NCI-H1930 (cell line): ENCODE results near the gene AFAP1L2.

Experiments
- DNase-seq, 2 experiments: peaks; one replicate each; lab custom pipeline; 2025; lab: John Stamatoyannopoulos, UW

AFAP1L2 gene

DNA sequence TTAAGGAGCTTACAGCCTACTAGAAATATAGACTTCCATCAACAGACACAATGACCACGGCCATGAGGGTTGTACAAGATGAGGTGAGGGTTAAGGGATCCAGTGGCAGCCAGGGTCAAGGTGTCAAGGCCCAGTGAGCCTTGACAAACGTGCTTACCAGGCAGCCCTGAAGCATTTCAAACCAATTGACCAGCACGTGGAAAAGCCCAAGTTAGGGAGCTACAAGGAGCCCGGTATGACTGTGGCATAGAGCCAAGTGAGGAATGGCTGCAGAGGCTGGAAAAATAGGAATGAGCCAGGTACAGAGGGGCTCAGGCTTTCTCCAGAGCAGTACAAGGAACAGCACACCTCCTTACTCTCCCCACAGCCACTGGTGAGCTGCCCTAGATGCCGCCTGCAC is 12.7 kb downstream of the AFAP1L2 start:
- DNase-seq, result no peak

DNA sequence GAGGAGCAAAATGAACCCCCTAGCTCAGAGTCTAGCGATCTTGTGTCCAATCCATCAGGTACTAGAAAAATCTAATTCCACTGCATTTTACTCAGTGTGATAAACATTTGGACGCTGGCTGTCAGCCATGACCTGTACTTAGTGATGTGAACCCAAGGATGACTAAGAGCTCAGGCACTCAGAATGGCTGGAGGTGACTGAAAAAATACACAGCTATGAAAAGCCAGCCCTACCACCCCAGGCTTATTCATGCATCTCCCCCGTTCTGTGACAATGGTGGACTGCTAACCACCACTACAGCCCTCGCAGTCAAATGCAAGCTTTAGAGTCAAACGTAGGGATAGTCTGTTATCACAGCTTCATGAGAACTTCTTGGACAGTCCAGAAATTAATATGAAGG is 14.9 kb downstream of the AFAP1L2 start:
- DNase-seq, result no peak

DNA sequence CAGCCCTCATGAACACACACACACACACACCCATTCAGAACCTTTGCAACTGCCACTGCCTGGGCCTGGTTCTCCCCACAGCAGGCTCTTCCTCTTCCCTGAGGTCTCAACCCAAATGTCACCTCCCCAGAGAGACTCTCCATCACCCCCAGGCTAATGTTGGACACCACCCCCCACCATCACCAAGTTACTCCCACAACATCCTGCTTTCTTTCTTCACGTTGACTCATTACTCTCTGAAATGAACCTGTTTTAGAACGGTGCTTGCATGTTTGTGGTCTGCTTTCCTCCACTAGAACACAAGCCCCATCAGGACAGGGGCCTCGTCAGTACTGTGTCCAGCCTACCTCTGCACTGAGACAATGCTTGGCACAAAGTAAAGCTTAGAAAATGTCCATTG is 16.0 kb downstream of the AFAP1L2 start:
- no peak for DNase-seq

DNA sequence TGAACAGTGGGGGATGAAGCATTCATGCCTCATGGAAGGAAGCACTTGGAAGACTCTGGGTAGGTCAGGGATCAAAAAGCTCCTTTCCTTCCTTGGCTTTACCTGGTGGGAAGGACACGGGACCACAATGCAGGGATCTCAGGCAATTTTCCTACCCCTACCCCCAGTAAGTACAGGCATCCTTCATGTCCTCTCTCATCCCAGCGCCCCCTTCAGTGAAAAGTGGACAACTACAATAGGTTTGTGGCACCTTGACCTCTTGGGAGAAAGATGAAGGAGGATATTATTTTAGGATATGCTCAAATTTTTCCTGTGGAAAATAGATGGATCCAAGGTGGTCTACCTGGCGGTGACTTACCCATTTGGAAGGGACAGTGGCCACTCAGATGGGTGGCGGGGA is 16.5 kb downstream of the AFAP1L2 start:
- no peak for DNase-seq

DNA sequence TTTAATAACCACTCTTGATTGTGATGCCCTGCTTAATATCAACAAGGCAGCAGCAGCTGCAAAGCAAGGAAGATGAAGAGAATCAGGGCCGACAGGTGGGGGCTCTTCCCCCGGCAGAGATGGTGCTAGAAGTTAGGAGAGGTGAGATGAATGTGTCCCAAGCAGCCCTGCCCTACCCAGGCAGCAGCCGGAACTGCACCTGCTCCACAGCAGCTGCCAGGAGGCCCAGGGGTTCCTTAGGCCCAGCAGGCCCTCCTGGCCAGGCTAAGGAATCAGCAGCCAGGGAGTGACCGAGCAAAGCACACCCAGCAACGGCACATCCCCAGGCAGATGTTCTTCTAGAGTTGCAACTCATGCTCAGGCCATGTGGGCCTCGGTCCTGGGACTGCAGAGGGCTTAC is 17.9 kb downstream of the AFAP1L2 start:
- no peak for DNase-seq

DNA sequence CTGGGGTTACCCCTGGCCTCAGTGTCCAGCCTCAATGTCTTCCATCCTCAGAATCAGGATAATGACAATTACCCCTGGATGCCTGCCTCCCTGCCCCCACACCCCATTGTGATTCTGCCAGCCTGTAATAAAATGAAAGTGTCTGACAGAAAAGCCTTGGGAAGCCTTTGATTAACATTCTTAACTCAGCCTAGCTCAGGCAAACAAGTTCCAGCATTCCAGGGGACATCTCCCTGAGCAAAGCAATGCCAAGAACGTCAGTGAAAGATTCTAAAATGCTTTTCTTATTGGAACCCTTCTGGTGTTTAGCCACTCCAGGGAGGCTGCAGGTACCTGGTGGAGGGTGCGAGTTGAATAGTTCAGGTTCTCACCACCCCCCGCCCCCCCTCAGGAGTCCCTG is 18.7 kb downstream of the AFAP1L2 start:
- no peak for DNase-seq

DNA sequence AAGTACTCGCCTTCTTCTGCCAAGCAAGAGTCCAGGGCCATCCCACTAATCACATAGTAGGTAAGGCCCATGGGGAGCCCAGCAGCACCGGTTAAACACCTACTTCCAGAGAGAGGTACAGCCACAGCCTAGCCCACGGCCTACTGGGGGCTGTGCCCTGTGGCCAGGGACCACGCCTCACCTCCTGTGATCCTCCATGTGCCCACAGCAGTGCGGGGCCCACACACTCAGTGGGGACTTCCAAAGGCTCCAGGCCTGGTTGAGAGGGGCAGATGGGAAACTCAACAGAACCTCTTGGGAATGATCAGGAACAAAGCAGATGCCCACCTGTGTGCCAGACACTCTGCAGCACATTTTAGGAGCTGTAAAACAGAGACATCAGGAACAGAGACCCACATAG is 19.7 kb downstream of the AFAP1L2 start:
- DNase-seq, result no peak

DNA sequence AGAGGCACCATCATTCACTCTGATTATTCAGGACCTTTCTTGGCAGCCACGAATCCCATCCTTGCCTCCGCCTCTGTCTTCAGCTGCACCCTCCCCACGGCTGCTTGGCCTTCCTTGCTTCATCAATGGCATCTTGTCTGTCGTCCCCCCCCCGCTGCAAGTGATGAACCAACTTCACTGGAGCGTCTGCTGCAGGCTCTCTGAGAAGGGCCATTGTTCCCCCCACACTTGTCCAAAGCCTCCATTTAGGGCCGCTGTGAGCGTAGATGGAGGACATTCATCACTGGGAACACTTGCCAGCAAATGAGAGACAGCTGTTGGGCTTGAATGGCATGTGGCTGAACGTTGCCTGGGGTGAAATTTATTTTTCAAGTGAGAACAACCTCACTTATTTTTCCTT is 20.1 kb downstream of the AFAP1L2 start:
- no peak for DNase-seq

DNA sequence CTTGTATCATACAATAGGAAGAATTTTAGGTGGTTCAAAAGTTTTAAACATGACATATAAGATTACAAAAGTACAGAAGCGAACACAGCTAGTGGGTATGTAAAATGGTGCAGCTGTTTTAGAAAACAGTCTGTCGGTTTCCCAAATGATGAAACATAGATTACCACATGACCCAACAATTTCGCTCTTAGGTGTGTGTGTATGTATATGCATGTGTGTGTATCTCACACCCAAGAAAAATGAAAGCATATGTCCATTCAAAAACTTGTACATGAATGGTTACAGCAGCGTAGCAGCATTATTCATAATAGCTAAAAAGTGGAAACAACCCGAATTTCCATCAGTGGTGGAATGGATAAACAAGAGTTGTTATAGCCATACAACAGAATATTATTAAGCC is 23.5 kb downstream of the AFAP1L2 start:
- no peak for DNase-seq

DNA sequence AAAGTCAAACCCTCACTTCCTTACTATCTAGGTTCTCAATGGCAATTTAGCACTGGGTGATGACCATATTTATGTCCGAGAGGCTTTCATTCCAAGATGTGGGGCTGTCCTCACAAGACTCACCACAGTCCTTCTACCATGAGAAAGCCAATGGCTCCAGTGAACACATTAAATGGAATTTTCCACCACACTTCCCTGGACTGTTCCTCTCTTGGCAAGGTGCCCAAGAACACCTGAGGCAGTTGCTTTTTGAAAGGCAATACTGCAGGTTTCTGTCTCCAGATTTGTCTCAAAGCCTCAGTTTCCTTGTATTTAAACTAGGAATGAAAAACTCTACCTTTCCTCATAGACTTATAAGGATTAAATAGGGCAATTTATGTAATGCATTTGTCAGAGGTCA is 24.2 kb downstream of the AFAP1L2 start:
- DNase-seq, result no peak

DNA sequence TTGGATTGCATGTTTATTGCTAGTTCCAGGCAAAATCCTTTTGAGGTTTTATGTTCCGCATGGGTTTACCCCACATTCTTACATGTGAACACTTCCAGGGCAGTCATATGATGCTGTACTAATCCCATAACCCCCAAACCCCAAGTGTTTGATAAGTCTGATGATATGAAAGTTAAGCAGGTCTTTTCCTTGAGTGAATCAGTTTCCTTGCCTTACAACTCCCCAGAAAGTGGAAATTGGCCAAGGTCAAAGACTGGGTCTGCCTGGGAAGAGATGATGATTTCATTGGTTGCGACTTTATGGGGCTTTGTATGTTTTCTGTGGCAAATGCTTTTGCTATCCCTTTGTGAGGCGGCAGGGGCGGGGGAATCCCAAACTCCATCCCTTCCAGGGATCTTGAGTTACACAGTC is 24.7 kb downstream of the AFAP1L2 start:
- no peak for DNase-seq

DNA sequence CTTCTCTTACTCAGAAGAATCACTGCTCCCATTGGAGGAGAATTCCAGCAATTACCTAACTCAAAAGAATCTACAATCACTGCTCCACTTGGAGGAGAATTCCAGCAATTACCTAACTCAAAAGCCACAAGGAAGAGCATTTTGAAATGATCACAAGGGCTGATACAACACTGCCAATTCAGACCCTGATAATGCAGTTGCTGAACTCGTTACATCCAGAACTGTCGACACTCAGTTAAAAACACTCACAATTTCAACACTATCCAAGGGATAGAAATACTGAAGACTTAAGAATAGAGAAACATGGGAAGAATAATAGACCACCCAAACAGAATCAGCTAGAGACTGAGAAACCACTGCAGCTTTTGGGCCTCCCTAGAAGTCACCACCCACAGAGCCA is 27.8 kb downstream of the AFAP1L2 start:
- DNase-seq, result no peak

DNA sequence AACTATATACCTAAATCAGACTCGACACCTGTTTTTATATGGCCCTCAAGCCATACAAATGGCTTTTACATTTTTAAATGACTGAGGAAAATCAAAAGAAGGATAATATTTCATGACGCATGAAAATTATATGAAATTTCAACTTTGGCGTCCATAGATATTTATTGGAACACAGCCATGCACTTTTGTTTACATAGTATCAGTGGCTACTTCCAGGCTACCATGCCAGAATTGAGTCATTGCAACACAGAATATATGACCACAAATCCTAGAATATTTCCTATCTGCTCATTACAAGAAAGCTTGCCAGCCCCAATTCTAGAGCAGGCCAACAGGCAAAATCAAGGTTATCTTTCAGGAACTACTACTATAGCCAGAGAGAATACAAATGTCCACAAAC is 29.3 kb downstream of the AFAP1L2 start:
- no peak for DNase-seq

DNA sequence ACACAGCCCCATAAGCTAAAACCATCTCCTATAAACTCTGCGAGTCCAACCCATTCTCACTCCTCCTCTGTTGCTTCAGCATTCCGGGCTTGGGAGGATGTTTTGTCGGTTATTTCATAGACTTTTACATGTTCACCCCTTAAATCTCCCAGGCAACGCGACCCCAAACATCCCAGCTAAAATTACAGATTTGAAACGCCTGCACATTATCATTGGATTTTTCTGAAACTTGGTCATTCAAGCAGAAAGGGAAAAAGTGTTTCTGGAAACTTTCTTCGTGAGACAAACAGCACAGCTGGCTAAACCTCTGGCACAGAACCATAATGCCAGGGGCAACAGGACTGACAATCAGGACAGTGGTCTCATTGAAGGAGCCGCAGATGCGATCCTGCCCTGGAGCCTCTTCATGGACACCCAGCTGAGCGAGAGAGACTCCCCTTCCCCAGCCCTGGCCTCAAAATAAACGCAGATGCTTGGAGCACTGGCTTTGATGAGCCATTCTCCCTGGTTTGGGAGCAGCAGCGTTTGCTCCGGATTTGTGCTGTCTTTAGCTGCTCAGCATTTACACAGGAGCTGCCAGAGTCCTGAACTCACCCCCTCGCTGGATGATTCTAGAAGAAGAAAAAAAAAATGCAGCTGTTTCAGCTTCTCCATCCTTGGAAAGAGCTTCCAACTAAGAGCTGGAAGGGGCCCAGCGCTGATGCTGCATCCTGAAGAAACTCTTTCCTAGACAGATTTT is 30.1 kb downstream of the AFAP1L2 start:
- DNase-seq, result no peak

DNA sequence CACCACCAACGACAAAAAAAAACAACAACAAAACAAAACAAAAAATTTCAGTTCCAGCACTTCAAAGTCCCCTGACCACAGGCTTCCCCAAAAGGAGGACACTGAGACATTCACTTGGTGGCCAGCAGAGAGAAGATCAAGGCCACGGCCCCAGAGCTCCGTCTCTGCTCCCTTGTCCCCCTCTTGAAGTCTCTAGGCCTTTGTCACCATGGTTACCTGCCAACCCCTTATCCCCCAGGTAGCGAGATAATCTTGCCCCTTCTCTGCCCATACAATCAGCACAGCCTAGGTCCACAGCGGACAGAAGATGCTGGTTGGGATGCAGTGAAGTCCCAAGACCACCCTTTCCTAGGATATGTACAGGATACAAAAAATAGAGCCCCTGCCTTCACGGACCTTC is 30.7 kb downstream of the AFAP1L2 start:
- DNase-seq, result no peak

DNA sequence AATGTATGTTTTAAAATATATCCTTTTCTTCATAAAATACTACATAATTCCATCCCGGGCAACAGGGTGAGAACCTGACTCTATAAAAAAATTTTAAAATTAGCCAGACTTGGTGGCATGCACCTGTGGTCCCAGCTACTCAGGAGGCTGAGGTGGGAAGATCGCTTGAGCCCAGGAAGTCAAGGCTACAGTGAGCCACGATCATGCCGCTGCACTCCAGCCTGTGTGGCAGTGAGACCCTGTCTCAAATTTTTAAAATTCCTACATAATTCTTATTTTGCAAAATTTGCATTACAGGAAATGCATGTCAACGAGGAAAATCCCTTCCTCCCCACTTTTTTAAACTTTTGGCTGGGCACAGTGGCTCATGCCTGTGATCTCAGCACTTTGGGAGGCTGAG is 31.3 kb downstream of the AFAP1L2 start:
- DNase-seq, result no peak

DNA sequence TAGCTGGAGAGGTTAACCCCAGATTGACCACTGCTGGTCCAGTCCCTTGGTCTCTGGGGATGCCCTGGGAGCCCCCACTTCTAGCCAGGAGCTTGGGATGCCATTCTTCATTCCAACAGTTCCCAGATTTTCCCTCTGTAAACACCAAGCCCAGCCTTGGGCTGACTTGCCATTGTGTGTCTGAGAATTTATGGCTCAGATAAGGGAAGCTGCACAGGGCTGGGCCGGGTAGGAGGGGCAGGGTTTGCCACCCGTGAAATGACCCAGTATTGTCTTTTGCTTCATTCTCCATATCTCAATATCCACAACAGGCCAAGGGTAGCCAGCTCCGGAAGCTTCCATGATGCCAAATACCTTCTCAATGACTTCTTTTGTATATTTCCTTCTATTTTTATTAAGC is 32.1 kb downstream of the AFAP1L2 start:
- DNase-seq, result no peak

DNA sequence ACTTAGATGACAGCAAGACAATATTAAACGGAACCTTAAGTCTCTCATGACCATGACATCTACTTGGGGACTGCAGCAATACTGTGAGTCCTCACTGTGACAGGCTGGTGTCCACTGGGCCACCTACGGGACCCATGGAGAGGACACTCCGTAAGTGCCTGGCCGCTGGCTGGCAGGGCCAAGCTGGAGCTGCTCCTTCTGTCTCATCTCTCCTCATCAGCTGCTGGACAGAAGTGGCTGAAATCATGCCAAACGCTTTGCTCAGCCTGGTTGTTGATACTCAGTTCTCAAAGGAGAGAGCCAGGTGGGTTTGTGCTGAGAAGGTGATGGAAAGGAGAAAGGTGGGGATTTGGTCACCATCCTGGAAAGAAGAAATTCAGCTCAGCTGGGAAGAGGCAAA is 33.3 kb downstream of the AFAP1L2 start:
- DNase-seq, result no peak

DNA sequence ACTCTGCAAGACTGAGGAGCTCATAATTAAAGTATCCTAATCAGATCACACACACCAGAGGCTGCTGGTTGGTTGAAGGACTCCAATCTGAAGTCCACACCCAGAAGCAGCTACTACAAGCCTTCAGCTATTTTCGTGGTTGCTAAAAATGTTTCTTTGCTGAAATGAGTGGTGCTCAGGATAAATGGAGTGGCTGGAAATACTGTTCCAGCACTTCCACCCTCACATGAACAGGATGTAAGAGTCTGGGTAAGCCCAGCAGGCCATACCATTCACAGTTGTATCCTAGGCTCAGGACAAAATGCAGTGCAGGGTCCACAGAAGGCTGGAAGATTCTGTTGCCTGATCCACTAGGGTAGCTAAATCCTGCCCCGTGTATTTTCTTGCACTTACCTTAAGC is 34.1 kb downstream of the AFAP1L2 start:
- no peak for DNase-seq

DNA sequence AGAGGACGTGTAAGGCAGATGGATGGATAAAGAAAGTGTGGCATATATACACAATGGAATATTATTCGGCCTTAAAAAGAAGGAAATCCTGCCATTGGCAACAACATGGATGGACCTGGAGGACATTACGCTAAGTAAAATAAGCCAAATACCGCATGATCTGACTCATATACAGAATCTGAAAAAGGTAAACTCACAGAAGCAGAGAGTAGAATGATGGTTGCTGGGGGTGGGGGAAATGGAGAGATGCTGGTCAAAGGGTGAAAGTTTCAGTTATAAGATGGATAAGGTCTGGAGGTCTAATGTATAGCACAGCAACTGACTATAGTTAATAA is 36.3 kb downstream of the AFAP1L2 start:
- no peak for DNase-seq

DNA sequence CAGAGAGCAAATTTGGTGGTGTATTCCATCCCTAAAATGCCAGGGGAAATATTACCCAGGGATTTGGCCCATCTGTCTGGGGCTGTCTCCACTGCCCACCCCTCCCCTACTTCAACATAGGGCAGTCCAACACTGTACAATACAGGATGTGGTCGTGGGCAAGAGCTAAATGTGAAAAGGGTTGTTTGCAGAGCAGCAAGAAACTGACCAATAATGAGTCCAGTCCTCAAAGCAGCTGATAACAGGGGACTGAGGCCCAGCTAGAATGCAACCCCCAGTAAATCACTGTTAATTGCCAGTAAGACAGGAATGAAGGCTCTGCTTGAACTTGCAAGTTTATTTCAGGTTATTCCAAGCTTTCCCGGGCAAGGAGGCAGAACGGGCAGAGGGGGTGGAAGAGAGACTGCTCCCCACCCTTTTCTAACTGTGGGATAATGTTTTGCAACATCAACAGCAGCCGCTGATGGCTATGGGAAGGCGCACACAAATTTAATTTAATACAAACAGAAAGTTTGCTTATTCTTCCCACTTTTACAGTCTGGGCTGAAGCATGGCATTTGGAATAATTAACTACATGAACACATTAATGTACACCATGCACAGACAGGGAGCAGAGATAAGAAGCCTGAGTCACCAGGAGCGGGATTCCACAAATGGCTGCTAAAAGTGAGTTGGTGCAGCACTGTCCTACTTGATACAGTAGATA is 36.8 kb downstream of the AFAP1L2 start:
- DNase-seq, result no peak

DNA sequence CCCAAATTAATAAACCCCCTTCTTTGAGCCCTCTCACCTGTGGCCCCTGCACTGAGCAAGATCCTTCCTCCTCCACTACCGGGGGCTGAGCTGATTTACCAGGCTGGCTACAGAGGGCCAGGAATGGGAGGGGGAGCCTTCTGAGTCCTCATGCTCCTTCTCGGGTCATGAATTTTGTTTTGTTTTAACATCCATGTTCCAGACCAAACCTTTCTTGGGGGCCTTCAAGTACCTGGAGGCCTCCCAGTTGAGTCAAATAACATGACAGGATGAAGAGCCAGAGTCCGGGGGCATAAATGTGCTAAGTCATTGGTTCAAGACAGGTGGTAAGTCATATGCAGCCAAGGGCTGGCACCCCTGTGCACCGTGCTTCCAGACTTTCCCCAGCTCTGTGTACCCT is 39.6 kb downstream of the AFAP1L2 start:
- no peak for DNase-seq

DNA sequence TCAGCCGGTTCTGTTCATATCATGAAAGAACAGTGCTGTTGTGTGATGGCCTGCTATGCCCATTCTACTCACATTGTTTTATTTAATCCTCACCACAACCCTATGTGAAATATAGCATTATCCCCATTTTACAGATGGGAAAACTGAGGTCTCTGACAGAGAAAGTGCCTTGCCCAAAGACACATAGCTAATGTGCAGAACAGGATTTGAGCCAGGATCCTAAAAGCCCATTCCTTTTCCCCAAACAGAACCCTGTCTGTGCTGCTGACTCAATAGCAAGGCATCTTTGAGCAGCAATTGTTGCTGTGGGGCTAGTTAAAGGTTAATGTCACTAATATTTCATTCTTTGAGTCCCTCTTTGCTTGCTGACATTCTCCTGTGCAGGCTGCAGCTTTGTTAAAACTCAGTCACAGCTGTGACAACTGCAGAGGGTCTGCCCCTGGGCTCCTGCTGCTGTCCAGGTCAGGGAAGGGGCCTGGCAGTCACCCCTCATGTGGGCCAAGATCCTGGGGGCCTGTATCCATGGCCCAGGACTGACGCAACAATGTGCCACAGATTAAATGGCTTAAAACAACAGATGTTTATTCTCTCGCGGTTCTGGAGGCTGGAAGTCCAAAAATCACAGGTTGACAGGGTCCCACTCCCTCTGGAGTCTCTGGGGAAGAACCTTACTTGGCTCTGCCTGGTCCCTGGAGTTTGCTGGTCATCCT is 40.4 kb downstream of the AFAP1L2 start:
- DNase-seq, result no peak
